GM12878 (cell line): ENCODE results near the gene DNAJC5G. TPM values are rescaled to one million over a fixed set of nuclear protein-coding genes. Genes with fewer than 3 reads are reported as not detected.

Source experiments
- ATAC-seq: fragments of 200-7000 bp; cut with Tn5 transposase; 3 replicates; pipeline ENCODE4 v1.9.1; 2020; ENCODE audit warnings: mild to moderate bottlenecking, moderate library complexity
- BruUV-seq: library from RNA; stranded (reverse); fragments of 400-500 nt; replicated peaks from 2 replicates; lab custom pipeline; 2021; lab: Mats Ljungman, UMichigan
- CTCF ChIA-PET: fragments of 300-600 bp; sonication (Branson Sonifier 250); formaldehyde crosslinking; extraction: SDS; loops from one replicate; lab custom pipeline; 2021; ENCODE audit warnings: inconsistent platforms; lab: Yijun Ruan, JAX
- POLR2A ChIA-PET: fragments of 350-600 bp; formaldehyde crosslinking; extraction: SDS; loops from one replicate; lab custom pipeline; 2021; ENCODE audit warnings: inconsistent platforms; lab: Charles Lee
- RAD21 ChIA-PET: fragments of 300-600 bp; sonication (Branson Sonifier 250); formaldehyde crosslinking; loops from one replicate; lab custom pipeline; 2023; ENCODE audit warnings: antibody characterized with exemption; ENCODE audit not compliant: unreplicated experiment; lab: Charles Lee
- SMC1A ChIA-PET: fragments of 300-600 bp; sonication (Branson Sonifier 250); formaldehyde crosslinking; loops from one replicate; lab custom pipeline; 2023; ENCODE audit not compliant: unreplicated experiment, uncharacterized antibody; lab: Charles Lee
- DNase-seq: peaks from one replicate; pipeline ENCODE4 v3.0.0-alpha.2; 2011; ENCODE audit warnings: low read depth, low spot score
- FAIRE-seq: peaks from 3 replicates; lab custom pipeline; 2011; peaks lifted over from hg19 to GRCh38; lab: Jason Lieb, UNC
- H2AFZ ChIP-seq: 2 replicates; pipeline ENCODE4 v1.6.0; 2011; ENCODE audit warnings: low read depth, low read length, control low read depth; ENCODE audit not compliant: control insufficient read depth
- H3K27ac ChIP-seq: 2 replicates; pipeline ENCODE4 v1.5.1; 2011; ENCODE audit warnings: control low read depth; ENCODE audit not compliant: control insufficient read depth, insufficient read depth
- H3K27me3 ChIP-seq, 2 experiments: replicated peaks in 1 of 2; 2 replicates each; pipeline versions ENCODE4 v1.6.0 to v1.6.1; 2011; ENCODE audit warnings: low read length in 1 of 2; ENCODE audit not compliant: control insufficient read depth in 2 of 2, insufficient read depth in 2 of 2
- H3K36me3 ChIP-seq, 2 experiments: 2 replicates each; pipeline ENCODE4 v1.5.1; 2011; ENCODE audit warnings: low read length in 1 of 2; ENCODE audit not compliant: control insufficient read depth in 2 of 2, insufficient read depth in 2 of 2
- H3K4me1 ChIP-seq: 2 replicates; pipeline ENCODE4 v1.6.1; 2011; ENCODE audit warnings: mild to moderate bottlenecking, low read length, moderate library complexity, mixed read lengths; ENCODE audit not compliant: control insufficient read depth, insufficient read depth
- H3K4me2 ChIP-seq: 2 replicates; pipeline ENCODE4 v1.6.0; 2011; ENCODE audit warnings: control low read depth; ENCODE audit not compliant: control insufficient read depth, insufficient read depth
- H3K4me3 ChIP-seq: fragments of 200-600 bp; sonication (generic); 2 replicates; pipeline ENCODE4 v1.5.1; 2016
- H3K79me2 ChIP-seq: 2 replicates; pipeline ENCODE4 v1.6.0; 2011; ENCODE audit warnings: low read length; ENCODE audit not compliant: control insufficient read depth, insufficient read depth
- H3K9ac ChIP-seq: 2 replicates; pipeline ENCODE4 v1.8.0; 2011; ENCODE audit warnings: low read length, control low read depth, mixed read lengths; ENCODE audit not compliant: control insufficient read depth, insufficient read depth
- H3K9me3 ChIP-seq: replicated peaks from 3 replicates; pipeline ENCODE4 v1.5.1; 2011; ENCODE audit warnings: mild to moderate bottlenecking, low read length; ENCODE audit not compliant: control insufficient read depth, insufficient read depth
- H4K20me1 ChIP-seq: 2 replicates; pipeline ENCODE4 v1.6.0; 2011; ENCODE audit not compliant: control insufficient read depth, insufficient read depth
- BRCA1 ChIP-seq: IDR thresholded peaks from 2 replicates; pipeline ENCODE4 v1.6.1; 2011; ENCODE audit warnings: low read depth, low read length, improper control_type of control experiment
- CBFB ChIP-seq: IDR thresholded peaks from 2 replicates; pipeline ENCODE4 v1.6.1; 2016; ENCODE audit warnings: antibody characterized with exemption, low read depth
- CHD1 ChIP-seq: IDR thresholded peaks from 2 replicates; pipeline ENCODE4 v1.6.1; 2012; ENCODE audit warnings: low read depth, low read length, improper control_type of control experiment
- CHD4 ChIP-seq: fragments of 200-600 bp; sonication (generic); IDR thresholded peaks from 2 replicates; pipeline ENCODE4 v1.6.1; 2016; ENCODE audit warnings: mild to moderate bottlenecking
- EP300 ChIP-seq, 2 experiments: fragments of 150-350 bp in 1 of 2; IDR thresholded peaks; 2 replicates each; pipeline ENCODE4 v1.6.1; 2011 to 2012; ENCODE audit warnings: low read depth in 2 of 2, low read length in 2 of 2, borderline replicate concordance in 1 of 2, improper control_type of control experiment in 1 of 2, inconsistent platforms in 1 of 2; ENCODE audit not compliant: control insufficient read depth in 1 of 2
- FOS ChIP-seq: IDR thresholded peaks from 3 replicates; pipeline ENCODE4 v1.6.1; 2011; ENCODE audit warnings: borderline replicate concordance; ENCODE audit not compliant: insufficient read length; ENCODE audit errors: extremely low read depth
- KDM1A ChIP-seq: fragments of 200-600 bp; sonication (generic); IDR thresholded peaks from 2 replicates; pipeline ENCODE4 v1.6.1; 2016; ENCODE audit warnings: borderline replicate concordance
- KLF5 ChIP-seq: fragments of 450-650 bp; IDR thresholded peaks from 2 replicates; pipeline ENCODE4 v1.6.1; 2014; ENCODE audit warnings: mild to moderate bottlenecking; ENCODE audit not compliant: partially characterized antibody
- MTA3 ChIP-seq: IDR thresholded peaks from 2 replicates; pipeline ENCODE4 v1.6.1; 2012; ENCODE audit warnings: low read length, inconsistent platforms, borderline replicate concordance
- NFYA ChIP-seq: IDR thresholded peaks from 2 replicates; pipeline ENCODE4 v1.6.1; 2011; ENCODE audit warnings: low read depth, mild to moderate bottlenecking, low read length, improper control_type of control experiment, borderline replicate concordance
- SP1 ChIP-seq: IDR thresholded peaks from one replicate; pipeline ENCODE4 v1.6.1; 2011; ENCODE audit warnings: low read depth, low read length
- YBX1 ChIP-seq: fragments of 450-650 bp; IDR thresholded peaks from 2 replicates; pipeline ENCODE4 v1.6.1; 2016; ENCODE audit warnings: antibody characterized with exemption
- ZNF622 ChIP-seq: fragments of 450-650 bp; IDR thresholded peaks from 2 replicates; pipeline ENCODE4 v1.6.1; 2017; ENCODE audit warnings: mild to moderate bottlenecking, inconsistent platforms
- WGBS: methylation state at CpG from one replicate; pipeline ENCODE4 v1.1.6; 2016; ENCODE audit warnings: low lambda C conversion rate; ENCODE audit not compliant: insufficient replicate concordance, insufficient coverage; ENCODE audit errors: missing lambda C conversion rate; 5-methylcytosine and 5-hydroxymethylcytosine counted together
- in situ Hi-C: fragments of 300-500 bp; cut with MboI; formaldehyde crosslinking; loops from 9 replicates; pipeline ENCODE4 v1.14.3; 2018; ENCODE audit warnings: mixed read lengths
- intact Hi-C: fragments of 100-400 bp; cut with micrococcal nuclease; formaldehyde crosslinking; loops from one replicate; pipeline ENCODE4 v1.14.2; 2022; ENCODE audit not compliant: unreplicated experiment
- polyA plus RNA-seq, 11 experiments: library from polyadenylated mRNA; depleted of rRNA in 4 of 11; unstranded in 6 of 11; stranded (reverse) in 5 of 11; fragments of >200 nt; fragmentation: Nextera tagmentation in 4 of 11; fragmentation: Illumina TruSeq in 1 of 11; extraction: Ambion mirVana in 4 of 11; extraction: Trizol in 1 of 11; gene quantifications; 1 replicate in 1 of 11; 2 replicates in 10 of 11; pipeline versions ENCODE4 v1.2.1 to v1.2.3, GENCODE V29; 2011 to 2016; ENCODE audit warnings: inconsistent platforms in 2 of 11, missing spikeins in 2 of 11, low read depth in 1 of 11
- total RNA-seq, 4 experiments: library from RNA; depleted of rRNA in 3 of 4; stranded (reverse); fragments of >200 nt in 3 of 4; fragmentation: Illumina TruSeq in 1 of 4; extraction: Trizol in 1 of 4; gene quantifications; 2 replicates each; pipeline versions ENCODE4 v1.2.1 to v1.2.3, GENCODE V29; 2013 to 2021
- TF ChIP-seq, protein P1 (sequence below): IDR thresholded peaks from 2 replicates; pipeline ENCODE4 v1.6.1; 2011; ENCODE audit warnings: low read depth, low read length, improper control_type of control experiment, borderline replicate concordance
- TF ChIP-seq, protein P2 (sequence below): fragments of 450-650 bp; formaldehyde crosslinking; IDR thresholded peaks from 2 replicates; pipeline ENCODE4 v1.5.0; 2022; ENCODE audit warnings: mild to moderate bottlenecking, missing genetic modification characterization
- TF ChIP-seq, protein P3 (sequence below): fragments of 150-350 bp; IDR thresholded peaks from 2 replicates; pipeline ENCODE4 v1.6.1; 2016; ENCODE audit warnings: low read depth, low read length

DNAJC5G gene
- total and polyA plus RNA-seq, 10 of the 15 experiments (the other 5 are each of a cell fraction or from before 2014, with no cell fraction given) = not detected

DNA sequence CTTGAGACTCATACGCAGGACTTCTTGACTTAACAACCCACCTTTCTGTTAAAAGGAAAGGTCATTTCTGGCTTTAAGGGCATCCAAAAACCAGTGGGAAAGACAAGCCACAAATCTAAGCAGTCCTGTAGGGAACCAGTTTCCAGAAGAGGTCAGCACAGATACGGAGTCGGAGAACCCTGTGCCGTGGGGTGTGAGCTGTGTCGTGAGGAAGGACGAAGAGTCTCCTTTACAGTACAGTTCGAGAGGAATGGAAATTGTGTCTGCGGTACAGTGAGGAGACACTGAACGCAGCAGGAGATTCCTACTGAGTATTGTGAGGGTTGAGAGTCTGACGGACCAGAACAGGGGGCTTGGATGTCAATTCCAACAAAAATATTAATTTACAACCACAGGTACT, 30.1 kb upstream of the DNAJC5G start (continued):
- no peak for TF ChIP-seq NFYA
- TF ChIP-seq YBX1 = no peak
- TF ChIP-seq KDM1A = no peak
- no peak for TF ChIP-seq CHD1
- TF ChIP-seq MTA3 = no peak
- no peak for TF ChIP-seq KLF5
- no peak for TF ChIP-seq CHD4

DNA sequence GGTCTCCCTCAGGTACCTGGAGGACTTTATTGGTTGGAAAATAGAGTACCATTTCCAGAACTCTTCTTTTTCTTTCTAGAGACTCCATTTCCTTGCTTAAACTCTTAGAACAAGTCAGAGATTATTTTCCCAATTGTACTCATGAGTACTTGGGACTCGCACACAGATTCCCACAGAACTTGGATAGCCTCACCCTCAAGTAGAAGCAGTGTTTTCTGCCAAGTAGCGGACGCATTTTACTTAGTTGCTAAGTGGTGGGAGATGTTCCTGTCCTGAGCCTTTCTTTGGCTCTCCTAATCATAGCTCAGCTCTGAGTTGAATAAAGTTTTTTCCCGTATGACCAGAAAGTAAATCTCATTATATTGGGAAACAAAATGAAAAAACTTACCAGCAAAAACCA, 29.6 kb upstream of the DNAJC5G start:
- H4K20me1 ChIP-seq = no peaks in the 10 kb centered on the region
- H3K4me1 ChIP-seq = no peaks in the 10 kb centered on the region
- FAIRE-seq = no peak
- no peak overlapping the region for H3K4me2 ChIP-seq
- in situ Hi-C loops (no loop called here), intact Hi-C loops (no loop called here)
- H3K27ac ChIP-seq = no peak overlapping the region
- ChIA-PET CTCF (no interaction called here), RAD21 (no interaction called here), POLR2A (no interaction called here), SMC1A (interaction anchor here (1.0 to 1.3 kb wide), 2 partner anchors 34 to 284 kb away, joined by 3 to 4 read pairs; no protein-coding TSS in a partner anchor)
- H3K9me3 ChIP-seq = no peaks in the 10 kb centered on the region
- H3K4me3 ChIP-seq = no peak overlapping the region
- BruUV-seq = no TSS peak
- H3K36me3 ChIP-seq = peaks cover 20 to 33% of the 10 kb centered on the region in 2 experiments
- H3K79me2 ChIP-seq = no peaks in the 10 kb centered on the region
- DNase-seq = no peak
- no peak overlapping the region for H3K9ac ChIP-seq
- WGBS = 95% methylated on average over 4 of the region's 4 CpGs
- H3K27me3 ChIP-seq = peaks cover 0 to 1% of the 10 kb centered on the region in 2 experiments; a peak in 1 of 4 replicates
- ATAC-seq = no peak
- no peak overlapping the region for H2AFZ ChIP-seq
- TF ChIP-seq ZNF622 (no peak), EP300 (IDR thresholded peaks at IDR 0.05; ENCODE audit: borderline replicate concordance in 1 of 2, control insufficient read depth in 1 of 2, low read depth in 2 of 2, low read length in 2 of 2) (no peak), SP1 (no peak), CBFB (no peak), BRCA1 (no peak), CHD1 (no peak), KDM1A (no peak), FOS (no peak)
- TF ChIP-seq, protein P1, sequence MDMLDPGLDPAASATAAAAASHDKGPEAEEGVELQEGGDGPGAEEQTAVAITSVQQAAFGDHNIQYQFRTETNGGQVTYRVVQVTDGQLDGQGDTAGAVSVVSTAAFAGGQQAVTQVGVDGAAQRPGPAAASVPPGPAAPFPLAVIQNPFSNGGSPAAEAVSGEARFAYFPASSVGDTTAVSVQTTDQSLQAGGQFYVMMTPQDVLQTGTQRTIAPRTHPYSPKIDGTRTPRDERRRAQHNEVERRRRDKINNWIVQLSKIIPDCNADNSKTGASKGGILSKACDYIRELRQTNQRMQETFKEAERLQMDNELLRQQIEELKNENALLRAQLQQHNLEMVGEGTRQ = no peak
- TF ChIP-seq, protein P2, sequence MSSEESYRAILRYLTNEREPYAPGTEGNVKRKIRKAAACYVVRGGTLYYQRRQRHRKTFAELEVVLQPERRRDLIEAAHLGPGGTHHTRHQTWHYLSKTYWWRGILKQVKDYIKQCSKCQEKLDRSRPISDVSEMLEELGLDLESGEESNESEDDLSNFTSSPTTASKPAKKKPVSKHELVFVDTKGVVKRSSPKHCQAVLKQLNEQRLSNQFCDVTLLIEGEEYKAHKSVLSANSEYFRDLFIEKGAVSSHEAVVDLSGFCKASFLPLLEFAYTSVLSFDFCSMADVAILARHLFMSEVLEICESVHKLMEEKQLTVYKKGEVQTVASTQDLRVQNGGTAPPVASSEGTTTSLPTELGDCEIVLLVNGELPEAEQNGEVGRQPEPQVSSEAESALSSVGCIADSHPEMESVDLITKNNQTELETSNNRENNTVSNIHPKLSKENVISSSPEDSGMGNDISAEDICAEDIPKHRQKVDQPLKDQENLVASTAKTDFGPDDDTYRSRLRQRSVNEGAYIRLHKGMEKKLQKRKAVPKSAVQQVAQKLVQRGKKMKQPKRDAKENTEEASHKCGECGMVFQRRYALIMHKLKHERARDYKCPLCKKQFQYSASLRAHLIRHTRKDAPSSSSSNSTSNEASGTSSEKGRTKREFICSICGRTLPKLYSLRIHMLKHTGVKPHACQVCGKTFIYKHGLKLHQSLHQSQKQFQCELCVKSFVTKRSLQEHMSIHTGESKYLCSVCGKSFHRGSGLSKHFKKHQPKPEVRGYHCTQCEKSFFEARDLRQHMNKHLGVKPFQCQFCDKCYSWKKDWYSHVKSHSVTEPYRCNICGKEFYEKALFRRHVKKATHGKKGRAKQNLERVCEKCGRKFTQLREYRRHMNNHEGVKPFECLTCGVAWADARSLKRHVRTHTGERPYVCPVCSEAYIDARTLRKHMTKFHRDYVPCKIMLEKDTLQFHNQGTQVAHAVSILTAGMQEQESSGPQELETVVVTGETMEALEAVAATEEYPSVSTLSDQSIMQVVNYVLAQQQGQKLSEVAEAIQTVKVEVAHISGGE = no peak
- TF ChIP-seq, protein P3, sequence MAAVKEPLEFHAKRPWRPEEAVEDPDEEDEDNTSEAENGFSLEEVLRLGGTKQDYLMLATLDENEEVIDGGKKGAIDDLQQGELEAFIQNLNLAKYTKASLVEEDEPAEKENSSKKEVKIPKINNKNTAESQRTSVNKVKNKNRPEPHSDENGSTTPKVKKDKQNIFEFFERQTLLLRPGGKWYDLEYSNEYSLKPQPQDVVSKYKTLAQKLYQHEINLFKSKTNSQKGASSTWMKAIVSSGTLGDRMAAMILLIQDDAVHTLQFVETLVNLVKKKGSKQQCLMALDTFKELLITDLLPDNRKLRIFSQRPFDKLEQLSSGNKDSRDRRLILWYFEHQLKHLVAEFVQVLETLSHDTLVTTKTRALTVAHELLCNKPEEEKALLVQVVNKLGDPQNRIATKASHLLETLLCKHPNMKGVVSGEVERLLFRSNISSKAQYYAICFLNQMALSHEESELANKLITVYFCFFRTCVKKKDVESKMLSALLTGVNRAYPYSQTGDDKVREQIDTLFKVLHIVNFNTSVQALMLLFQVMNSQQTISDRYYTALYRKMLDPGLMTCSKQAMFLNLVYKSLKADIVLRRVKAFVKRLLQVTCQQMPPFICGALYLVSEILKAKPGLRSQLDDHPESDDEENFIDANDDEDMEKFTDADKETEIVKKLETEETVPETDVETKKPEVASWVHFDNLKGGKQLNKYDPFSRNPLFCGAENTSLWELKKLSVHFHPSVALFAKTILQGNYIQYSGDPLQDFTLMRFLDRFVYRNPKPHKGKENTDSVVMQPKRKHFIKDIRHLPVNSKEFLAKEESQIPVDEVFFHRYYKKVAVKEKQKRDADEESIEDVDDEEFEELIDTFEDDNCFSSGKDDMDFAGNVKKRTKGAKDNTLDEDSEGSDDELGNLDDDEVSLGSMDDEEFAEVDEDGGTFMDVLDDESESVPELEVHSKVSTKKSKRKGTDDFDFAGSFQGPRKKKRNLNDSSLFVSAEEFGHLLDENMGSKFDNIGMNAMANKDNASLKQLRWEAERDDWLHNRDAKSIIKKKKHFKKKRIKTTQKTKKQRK = no peak
